Activated B cell treated with CpG ODN at 0.5 μM for 24 hours (primary cell): Measurements from ENCODE around the gene WDR31. TPM values are rescaled to one million over a fixed set of nuclear protein-coding genes. Genes with fewer than 3 reads are reported as not detected.

Experiments
- total RNA-seq: library from RNA; stranded (reverse); gene quantifications from 2 replicates; pipeline ENCODE4 v1.2.3, GENCODE V29; 2022

WDR31 gene
- total RNA-seq, 1 donor from 2014 or later: 0.73 TPM

Other genes starting within 250 kb of the WDR31 start
- 0.93 and 1.1 TPM in 2 replicates for gene SLC31A2, start 189.3 kb downstream of the WDR31 start, total RNA-seq
- 48.3 and 49.1 TPM in 2 replicates for gene FKBP15, start 119.0 kb downstream of the WDR31 start, total RNA-seq
- 5.7 and 7.3 TPM in 2 replicates for gene SLC31A1, start 118.7 kb downstream of the WDR31 start, total RNA-seq
- 30.4 and 31.7 TPM in 2 replicates for gene CDC26, start 64.7 kb downstream of the WDR31 start, total RNA-seq
- 32.8 and 36.7 TPM in 2 replicates for gene PRPF4, start 64.6 kb downstream of the WDR31 start, total RNA-seq
- not detected in 2 replicates for gene RNF183, start 36.9 kb downstream of the WDR31 start, total RNA-seq
- 1.1 and 1.3 TPM in 2 replicates for gene BSPRY, start 9.3 kb upstream of the WDR31 start, total RNA-seq
- gene HDHD3, start 36.7 kb upstream of the WDR31 start, total RNA-seq: 23.4 and 23.9 TPM in 2 replicates
- 24.0 and 24.3 TPM in 2 replicates for gene ALAD, start 61.0 kb upstream of the WDR31 start, total RNA-seq
- 48.0 and 55.5 TPM in 2 replicates for gene POLE3, start 70.4 kb upstream of the WDR31 start, total RNA-seq
- gene C9orf43, start 70.5 kb upstream of the WDR31 start, total RNA-seq: 0.76 and 1.2 TPM in 2 replicates
- gene RGS3, start 123.5 kb upstream of the WDR31 start, total RNA-seq: 14.6 and 15.0 TPM in 2 replicates